ENCODE measurements around the gene SDS.

SDS gene

DNA sequence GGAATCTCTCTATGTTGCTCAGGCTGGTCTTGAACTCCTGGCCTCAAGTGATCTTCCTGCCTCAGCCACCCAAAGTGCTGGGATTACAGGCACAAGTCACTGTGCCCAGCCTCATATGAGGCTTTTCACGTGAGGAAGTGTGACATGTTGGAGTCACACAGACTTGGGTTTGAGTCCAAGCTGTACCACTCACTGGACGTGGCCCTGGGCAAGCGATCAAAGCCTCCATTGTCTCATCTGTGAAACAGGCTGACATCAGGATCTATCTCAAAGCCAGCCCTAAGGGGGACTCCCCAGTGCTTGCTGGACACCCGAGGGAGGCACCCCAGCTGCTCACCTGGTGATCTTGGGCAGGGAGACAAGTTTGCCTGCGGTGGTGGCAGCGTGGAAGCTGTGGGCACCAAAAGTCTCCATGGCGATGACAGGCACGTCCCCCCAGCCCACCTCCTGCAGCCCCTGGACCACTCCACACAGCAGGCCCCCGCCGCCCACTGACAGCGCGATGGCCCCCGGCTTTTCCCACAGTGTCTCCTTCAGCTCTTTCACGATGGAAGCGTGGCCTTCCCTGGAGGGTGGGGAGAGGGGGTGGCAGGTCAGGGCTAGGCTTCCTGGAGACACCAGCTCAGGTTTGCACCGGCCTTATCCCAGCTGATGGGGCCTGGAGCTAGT, 6.7 kb downstream of the SDS start:
- Mint-ChIP-seq H3K4me3 (no peak overlapping the region), H3K9me3 (peaks cover 3% of the 10 kb centered on the region), H3K4me1 (peaks cover 7% of the 10 kb centered on the region), H3K27ac (no peak overlapping the region), H3K36me3 (peaks cover under 1% of the 10 kb centered on the region), H3K27me3 (peaks cover 51% of the 10 kb centered on the region)
- no peak for ATAC-seq

DNA sequence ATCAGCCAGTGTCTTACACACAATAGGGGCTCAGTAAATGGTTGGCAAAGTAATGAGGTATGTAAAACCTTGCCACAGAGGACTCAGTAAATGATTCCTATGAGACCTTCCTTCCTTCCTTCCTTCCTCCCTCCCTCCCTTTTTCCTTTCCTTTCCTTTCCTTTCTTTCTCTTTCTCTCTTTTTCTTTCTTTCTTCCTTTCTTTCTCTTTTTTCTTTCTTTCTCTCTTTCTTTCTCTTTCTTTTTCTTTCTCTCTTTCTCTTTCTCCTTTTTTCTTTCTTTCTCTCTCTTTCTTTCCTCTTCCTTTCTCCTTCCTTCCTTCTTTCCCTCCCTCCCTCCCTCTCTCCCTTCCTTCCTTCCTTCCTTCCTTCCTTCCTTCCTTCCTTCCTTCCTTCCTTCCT, 7.5 kb downstream of the SDS start:
- Mint-ChIP-seq H3K27ac (no peak overlapping the region), H3K36me3 (peaks cover 5% of the 10 kb centered on the region), H3K4me3 (no peak overlapping the region), H3K4me1 (peaks cover 7% of the 10 kb centered on the region), H3K27me3 (peaks cover 43% of the 10 kb centered on the region), H3K9me3 (peaks cover 3% of the 10 kb centered on the region)
- ATAC-seq: no peak

DNA sequence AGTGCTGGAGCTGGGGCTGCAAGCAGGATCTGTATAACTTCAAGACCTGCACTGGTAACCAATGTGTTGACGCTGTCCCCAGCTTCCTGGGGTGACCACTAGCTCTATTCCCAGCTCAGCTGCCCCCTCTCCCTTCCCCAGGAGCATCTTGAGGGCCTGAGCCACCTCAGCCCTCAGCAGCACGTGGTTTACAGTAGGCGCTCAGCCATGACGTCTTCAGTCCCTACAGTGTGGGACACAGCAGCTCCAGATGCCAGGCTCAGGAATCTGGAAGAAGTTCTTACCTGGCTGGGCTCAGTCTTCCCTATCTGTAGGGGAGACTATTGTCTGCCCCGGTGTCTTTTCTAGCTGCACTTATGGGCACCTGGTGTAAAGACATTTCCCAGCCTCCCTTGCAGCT, 8.6 kb downstream of the SDS start:
- Mint-ChIP-seq H3K27me3 (peaks cover 32% of the 10 kb centered on the region), H3K4me1 (peaks cover 7% of the 10 kb centered on the region), H3K4me3 (no peak overlapping the region), H3K9me3 (no peaks in the 10 kb centered on the region), H3K27ac (no peak overlapping the region), H3K36me3 (peaks cover 5% of the 10 kb centered on the region)
- ATAC-seq: no peak

DNA sequence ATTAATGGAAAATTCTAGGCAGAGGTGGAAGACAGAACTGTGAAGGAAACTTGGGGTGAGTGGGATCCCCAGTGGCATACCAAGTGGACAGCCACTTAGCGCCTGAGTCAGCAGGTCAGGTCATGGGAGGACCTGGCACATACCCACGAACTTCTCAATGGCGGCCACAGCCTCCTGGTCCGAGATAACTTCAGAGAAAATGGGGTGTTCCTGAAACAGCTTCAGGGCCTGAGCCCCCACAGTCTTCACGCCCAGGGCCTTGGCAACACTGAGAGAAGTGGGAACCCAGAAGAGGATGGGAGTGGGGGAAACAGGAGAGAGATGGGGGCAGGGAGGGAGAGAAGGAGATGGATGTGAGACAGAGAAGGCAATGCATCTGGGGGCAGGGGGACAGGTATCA, 9.9 kb downstream of the SDS start:
- Mint-ChIP-seq H3K4me3 (no peak overlapping the region), H3K4me1 (peaks cover 7% of the 10 kb centered on the region), H3K36me3 (peaks cover 7% of the 10 kb centered on the region), H3K27ac (no peak overlapping the region), H3K9me3 (no peaks in the 10 kb centered on the region), H3K27me3 (peaks cover 18% of the 10 kb centered on the region)
- ATAC-seq: no peak

DNA sequence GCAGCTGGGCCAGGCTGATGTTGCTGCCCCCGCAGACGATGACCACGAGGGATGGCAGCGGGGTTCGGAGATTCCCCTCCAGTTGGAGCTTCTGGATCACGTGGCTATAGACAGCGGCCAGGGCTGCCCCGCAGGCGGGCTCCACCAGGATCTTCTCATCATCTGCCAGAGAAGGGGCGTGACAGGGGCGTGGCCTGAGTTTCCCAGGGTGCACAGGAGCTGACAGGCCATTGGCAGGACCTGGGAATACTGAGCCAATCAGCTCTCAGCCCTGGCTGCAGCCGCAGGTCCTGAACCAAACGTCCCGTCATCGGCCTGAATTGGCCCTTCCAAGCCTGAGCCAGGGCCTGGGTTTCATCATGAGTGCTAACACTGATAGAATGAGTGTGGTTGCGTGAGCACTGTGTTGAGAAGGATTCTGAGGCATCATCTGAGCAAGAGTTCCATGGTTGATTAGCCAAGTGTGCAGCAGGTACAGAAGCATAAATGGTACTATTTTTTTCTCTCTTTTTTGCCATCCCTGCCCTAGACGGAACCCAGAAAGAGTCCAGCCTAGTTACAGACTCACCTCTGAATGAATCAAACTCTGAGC, 10.6 kb downstream of the SDS start:
- ATAC-seq: peak; percentile 50
- no peaks in the 10 kb centered on the region for H3K9me3 Mint-ChIP-seq
- H3K4me3 Mint-ChIP-seq: no peak overlapping the region
- peaks cover 13% of the 10 kb centered on the region for H3K36me3 Mint-ChIP-seq
- no peak overlapping the region for H3K27ac Mint-ChIP-seq
- H3K27me3 Mint-ChIP-seq: peaks cover 12% of the 10 kb centered on the region
- H3K4me1 Mint-ChIP-seq: peaks cover 7% of the 10 kb centered on the region

DNA sequence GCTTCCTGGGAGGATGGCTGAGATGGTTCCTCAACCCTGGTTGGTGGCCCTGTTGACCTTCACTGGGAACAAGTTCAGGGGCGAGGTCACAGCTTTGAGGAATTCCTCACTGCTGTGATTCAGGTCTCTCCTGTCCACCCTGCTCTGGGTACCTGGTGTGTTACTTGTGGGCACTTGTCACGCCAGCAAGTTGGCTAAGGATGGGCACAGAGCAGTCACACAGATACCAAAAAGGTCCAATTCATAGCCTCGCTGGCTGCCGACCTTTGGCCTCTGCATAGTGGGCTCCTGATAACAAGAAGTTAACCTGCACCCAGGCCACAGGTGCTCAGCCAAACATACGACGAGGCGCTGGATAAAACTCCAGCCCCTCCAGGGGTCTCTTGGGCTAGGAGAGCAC, 11.2 kb downstream of the SDS start:
- no peak for ATAC-seq
- Mint-ChIP-seq H3K36me3 (peaks cover 17% of the 10 kb centered on the region), H3K27ac (no peak overlapping the region), H3K9me3 (no peaks in the 10 kb centered on the region), H3K27me3 (peaks cover 6% of the 10 kb centered on the region), H3K4me3 (no peak overlapping the region), H3K4me1 (peaks cover 3% of the 10 kb centered on the region)

DNA sequence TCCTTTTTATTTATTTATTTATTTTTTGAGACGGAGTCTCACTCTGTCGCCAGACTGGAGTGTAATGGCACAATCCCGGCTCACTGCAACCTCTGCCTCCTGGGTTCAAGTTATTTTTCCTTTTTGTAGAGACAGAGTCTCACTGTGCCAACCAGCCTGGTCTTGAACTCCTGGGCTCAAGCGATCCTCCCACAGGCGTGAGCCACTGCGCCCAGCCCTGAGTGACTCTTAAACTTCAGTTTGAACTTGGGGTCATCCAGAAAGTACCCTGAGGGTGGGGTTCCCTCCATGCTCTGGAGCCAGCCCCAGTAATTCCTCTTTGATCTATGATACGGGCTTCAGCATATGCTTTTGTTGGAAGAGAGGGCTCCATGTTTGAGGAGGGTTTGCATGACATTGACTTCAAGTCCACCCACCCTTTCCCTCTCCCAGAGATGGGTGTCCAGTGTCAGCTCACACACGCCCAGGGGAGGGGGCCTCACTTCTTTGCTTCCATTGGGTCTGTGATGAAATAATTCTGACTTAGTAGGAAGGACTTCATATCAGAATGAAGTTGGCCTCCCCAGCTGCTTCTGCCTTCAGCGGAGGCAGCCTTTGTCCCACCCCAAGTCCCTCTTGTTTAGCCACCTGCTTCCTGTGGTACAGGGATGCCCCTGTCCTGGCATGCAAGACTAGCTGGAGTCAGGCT, 11.9 kb downstream of the SDS start:
- ATAC-seq: no peak
- H3K9me3 Mint-ChIP-seq: no peaks in the 10 kb centered on the region

DNA sequence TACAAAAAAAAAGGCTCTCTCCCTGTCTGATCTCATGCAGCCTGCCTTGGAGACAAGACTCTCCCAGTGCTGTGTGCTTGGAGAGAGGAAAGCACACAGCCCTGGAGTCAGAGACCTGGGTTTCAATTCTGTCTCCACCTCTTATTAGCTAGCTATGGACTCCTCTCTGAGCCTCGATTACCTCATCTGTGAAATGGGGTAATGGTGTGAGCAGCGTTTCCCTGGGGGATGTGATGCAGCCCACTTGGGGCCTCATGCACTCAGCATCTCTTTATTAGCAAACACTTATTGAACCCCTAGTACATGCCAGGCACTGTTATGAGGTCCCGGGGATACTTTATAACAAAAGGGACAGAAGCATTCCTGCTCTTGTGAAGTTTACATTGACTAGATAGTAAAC, 12.5 kb downstream of the SDS start:
- Mint-ChIP-seq H3K36me3 (peaks cover 22% of the 10 kb centered on the region), H3K4me3 (no peak overlapping the region), H3K4me1 (no peaks in the 10 kb centered on the region), H3K27ac (no peak overlapping the region), H3K27me3 (no peaks in the 10 kb centered on the region), H3K9me3 (no peaks in the 10 kb centered on the region)
- no peak for ATAC-seq

More for the DNA sequence above, 11.9 kb downstream of the SDS start:
- no peak overlapping the region for H3K4me3 Mint-ChIP-seq
- H3K4me1 Mint-ChIP-seq: no peaks in the 10 kb centered on the region
- H3K27me3 Mint-ChIP-seq: no peaks in the 10 kb centered on the region
- H3K27ac Mint-ChIP-seq: no peak overlapping the region
- H3K36me3 Mint-ChIP-seq: peaks cover 22% of the 10 kb centered on the region

DNA sequence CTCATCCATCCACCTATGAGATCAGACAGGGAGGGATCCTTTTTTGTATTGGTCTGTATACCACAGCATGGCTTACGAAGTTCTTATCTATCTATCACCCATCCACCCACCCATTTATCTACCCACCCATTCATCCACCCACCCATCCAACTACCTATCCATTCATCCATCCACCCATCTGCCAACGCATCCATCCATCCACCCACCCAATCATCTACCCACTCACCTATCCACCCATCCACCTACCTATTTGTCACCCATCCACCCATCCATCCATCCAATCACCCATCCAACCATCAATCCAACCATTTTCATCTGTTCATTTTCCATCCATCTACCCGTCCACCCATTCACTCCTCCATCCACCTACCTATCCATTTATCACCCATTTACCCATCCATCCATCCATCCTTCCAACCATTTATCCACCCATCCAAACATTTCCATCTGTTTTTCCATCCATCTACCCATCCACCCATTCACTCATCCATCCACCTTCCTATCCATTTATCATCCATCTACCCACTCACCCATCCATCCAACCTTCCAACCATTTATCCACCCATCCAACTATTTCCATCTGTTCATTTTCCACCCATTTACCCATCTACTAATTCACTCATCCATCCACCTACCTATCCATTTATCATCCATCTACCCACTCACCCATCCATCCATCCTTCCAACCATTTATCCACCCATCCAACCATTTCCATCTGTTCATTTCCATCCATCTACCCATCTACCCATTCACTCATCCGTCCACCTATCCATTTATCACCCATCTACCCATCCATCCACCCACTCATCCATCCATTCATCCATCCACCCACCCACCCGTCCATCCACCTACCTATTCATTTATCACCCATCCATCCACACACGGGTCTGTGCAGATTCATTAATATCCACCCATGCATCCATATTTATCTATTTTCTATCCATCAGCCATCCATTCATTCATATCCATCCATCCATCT, 13.3 kb downstream of the SDS start:
- peaks cover 23% of the 10 kb centered on the region for H3K36me3 Mint-ChIP-seq
- no peak for ATAC-seq
- H3K4me3 Mint-ChIP-seq: no peak overlapping the region
- H3K4me1 Mint-ChIP-seq: peaks cover under 1% of the 10 kb centered on the region
- no peaks in the 10 kb centered on the region for H3K9me3 Mint-ChIP-seq
- no peaks in the 10 kb centered on the region for H3K27me3 Mint-ChIP-seq
- no peak overlapping the region for H3K27ac Mint-ChIP-seq

DNA sequence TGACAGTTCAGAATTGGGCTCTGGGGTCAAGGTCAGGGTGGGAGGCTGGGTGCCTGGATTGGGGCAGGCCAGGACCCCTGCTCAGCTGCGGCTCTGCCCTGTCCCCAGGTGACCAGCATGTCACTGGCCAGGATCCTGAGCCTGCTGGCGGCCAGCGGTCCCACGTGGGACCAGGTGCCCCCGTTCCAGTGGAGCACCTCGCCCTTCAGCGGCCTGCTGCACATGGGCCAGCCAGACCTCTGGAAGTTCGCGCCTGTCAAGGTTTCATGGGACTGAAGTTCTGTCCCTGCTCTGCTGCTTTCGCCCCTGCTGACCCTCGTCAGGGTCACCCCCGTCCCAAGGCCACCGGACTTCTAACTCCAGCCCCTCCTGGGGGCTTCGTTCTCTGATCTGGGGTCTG, 15.3 kb downstream of the SDS start:
- Mint-ChIP-seq H3K27ac (no peak overlapping the region), H3K4me3 (no peak overlapping the region), H3K4me1 (peaks cover 5% of the 10 kb centered on the region), H3K27me3 (no peaks in the 10 kb centered on the region), H3K9me3 (no peaks in the 10 kb centered on the region), H3K36me3 (peaks cover 36% of the 10 kb centered on the region)
- ATAC-seq: no peak

DNA sequence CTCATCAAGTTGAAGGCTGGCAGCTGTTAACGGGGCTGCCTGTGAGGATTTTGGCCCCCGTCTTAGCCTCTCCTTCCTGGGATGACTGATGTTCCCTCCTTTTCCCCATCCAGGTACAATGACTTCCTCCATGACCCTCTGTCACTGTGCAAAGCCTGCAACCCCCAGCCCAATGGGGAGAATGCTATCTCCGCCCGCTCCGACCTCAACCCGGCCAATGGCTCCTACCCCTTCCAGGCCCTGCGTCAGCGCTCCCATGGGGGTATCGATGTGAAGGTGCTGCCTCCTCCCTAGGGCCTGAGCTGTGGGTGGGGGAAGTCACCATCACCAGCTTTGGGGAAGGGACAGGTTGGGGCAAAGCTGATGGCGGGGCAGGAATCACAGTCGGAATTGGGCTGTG, 16.1 kb downstream of the SDS start:
- Mint-ChIP-seq H3K4me1 (peaks cover 5% of the 10 kb centered on the region), H3K4me3 (no peak overlapping the region), H3K27ac (no peak overlapping the region), H3K9me3 (no peaks in the 10 kb centered on the region), H3K27me3 (no peaks in the 10 kb centered on the region), H3K36me3 (peaks cover 36% of the 10 kb centered on the region)
- ATAC-seq: no peak

DNA sequence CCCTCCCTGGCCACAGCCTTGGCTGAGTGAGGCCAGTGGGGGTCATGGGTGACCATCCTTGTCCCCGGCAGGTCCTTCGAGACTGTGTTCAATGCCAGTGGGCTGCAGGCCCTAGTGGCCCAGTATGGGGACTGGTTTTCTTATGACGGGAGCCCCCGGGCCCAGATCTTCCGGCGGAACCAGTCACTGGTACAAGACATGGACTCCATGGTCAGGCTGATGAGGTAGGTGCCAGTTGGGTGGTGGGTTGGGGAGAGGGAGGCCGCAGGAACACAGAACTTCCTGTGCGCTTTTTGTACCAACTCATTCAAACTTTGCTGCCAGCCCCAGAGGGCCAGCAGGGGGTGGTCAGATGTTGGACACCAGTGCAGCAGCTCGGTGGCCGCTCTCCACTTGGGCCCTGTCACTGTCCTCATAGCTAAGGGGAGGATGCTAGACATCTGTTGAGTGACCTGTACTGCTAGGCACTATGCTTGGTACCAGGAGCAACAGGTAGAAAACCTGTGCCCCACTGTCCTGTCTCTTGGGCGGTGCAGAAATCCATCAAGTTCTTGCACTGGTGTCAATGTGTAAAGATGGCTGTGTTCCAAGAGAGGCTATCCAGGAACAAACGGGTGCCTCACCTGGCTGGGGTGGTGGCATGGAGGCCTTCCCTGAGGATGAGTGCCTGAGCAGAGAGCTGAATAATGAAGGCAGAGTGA, 16.7 kb downstream of the SDS start:
- Mint-ChIP-seq H3K4me1 (peaks cover 5% of the 10 kb centered on the region), H3K36me3 (peaks cover 36% of the 10 kb centered on the region), H3K27me3 (no peaks in the 10 kb centered on the region), H3K9me3 (no peaks in the 10 kb centered on the region), H3K27ac (no peak overlapping the region), H3K4me3 (no peak overlapping the region)
- ATAC-seq: no peak

DNA sequence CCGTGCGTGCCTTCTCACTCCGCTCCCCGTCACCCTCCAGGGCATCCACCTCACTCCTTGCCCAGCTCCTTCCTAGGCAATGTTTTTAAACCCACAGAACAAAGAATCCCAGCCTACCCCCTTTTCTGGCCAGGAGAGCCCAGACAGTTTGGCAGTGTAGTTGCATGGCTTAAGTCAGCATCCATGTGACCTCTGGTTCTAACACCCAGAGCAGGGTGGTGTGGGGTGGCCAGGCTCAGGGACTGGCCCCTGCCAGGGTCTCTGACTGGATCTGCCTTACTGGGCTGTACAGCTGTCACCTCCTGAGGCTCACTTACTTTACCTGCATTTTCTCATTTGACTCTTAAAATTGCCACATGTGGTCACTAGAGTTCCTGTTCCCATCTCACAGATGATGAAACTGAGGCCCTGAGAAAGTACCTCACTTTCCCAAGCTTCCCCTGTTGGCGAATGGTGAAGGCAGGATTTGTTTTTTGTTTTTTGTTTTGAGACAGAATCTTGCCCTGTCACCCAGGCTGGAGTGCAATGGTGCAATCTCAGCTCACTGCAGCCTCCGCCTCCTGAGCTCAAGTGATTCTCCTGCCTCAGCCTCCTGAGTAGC, 18.3 kb downstream of the SDS start:
- no peaks in the 10 kb centered on the region for H3K27me3 Mint-ChIP-seq
- H3K27ac Mint-ChIP-seq: no peak overlapping the region
- ATAC-seq: no peak
- H3K4me1 Mint-ChIP-seq: peaks cover 5% of the 10 kb centered on the region
- no peak overlapping the region for H3K4me3 Mint-ChIP-seq
- peaks cover 43% of the 10 kb centered on the region for H3K36me3 Mint-ChIP-seq
- H3K9me3 Mint-ChIP-seq: no peaks in the 10 kb centered on the region

DNA sequence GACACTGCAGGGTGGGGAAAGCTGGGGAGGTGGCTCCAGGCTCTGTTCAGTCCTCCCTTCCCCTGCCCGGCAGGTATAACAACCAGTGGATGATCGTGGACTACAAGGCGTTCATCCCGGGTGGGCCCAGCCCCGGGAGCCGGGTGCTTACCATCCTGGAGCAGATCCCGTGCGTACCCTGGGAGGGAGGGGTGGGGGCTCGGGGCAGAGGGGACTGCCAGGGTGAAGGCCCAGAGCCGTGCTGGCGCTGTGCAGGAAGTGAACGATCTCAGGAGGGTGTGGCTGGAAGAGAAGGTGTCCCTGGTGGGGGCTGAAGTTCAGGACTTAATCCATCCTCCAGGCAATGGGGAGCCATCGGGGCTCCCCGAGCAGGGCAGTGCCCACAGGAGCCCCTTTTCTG, 18.9 kb downstream of the SDS start:
- Mint-ChIP-seq H3K9me3 (no peaks in the 10 kb centered on the region), H3K4me1 (peaks cover 5% of the 10 kb centered on the region), H3K27ac (no peak overlapping the region), H3K4me3 (no peak overlapping the region), H3K27me3 (no peaks in the 10 kb centered on the region), H3K36me3 (peaks cover 46% of the 10 kb centered on the region)
- peak; percentile 25 for ATAC-seq

All from stimulated activated memory B cell treated with anti-CD40 and anti-IgM and Interleukin-4, amounts not matched to agents 10 μg/mL and 1 μg/mL and 100 μg/mL, for 72 hours (primary cell).